DND-41 (cell line): ENCODE data around the gene CEP95.

ENCODE experiments used
- CTCF ChIP-seq: IDR thresholded peaks from 2 replicates; pipeline ENCODE4 v1.5.1; 2012; ENCODE audit warnings: borderline replicate concordance, low read length, moderate library complexity, mild to moderate bottlenecking; ENCODE audit not compliant: poor library complexity, severe bottlenecking; ENCODE audit errors: extremely low read depth
- EZH2 ChIP-seq: IDR thresholded peaks from 3 replicates; pipeline ENCODE4 v1.6.1; 2012; ENCODE audit warnings: borderline replicate concordance, low read depth, mild to moderate bottlenecking, moderate library complexity, low read length, inconsistent platforms; ENCODE audit not compliant: severe bottlenecking

- TF ChIP-seq CTCF (no peak), EZH2 (no peak)
Observed at GRCh38 chr17:64502021-64502420, 4.8 kb upstream of the CEP95 start.
